ENCODE data around the gene PRSS27.

DNA sequence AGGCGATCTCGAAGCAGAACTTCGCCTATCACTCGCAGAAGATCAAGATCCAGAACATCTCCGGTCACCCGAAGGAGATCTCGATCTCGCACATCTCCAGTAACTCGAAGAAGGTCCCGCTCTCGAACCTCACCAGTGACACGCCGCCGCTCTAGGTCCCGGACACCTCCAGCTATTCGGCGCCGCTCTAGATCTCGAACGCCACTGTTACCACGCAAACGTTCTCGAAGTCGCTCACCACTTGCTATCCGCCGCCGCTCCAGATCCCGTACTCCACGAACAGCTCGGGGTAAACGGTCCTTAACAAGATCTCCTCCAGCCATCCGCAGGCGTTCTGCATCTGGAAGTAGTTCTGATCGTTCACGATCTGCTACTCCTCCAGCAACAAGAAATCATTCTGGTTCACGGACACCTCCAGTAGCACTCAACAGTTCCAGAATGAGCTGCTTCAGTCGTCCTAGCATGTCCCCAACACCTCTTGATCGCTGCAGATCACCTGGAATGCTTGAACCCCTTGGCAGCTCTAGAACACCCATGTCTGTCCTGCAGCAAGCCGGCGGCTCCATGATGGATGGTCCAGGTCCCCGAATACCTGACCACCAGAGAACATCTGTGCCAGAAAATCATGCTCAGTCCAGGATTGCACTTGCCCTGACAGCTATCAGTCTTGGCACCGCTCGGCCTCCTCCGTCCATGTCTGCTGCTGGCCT is 46.6 kb upstream of the PRSS27 start:
- TF ChIP-seq POLR2A (IDR thresholded peaks at IDR 0.05) (no peak), CTCF (IDR thresholded peaks at IDR 0.05 in 4 of 5, conservative IDR thresholded peaks at IDR 0.05 in 1 of 5) (no peak)
